ENCODE data around the gene TMEM131.

GRCh38 chr2:97738179-97739019 is 257.3 kb downstream of the TMEM131 start:
- TF ChIP-seq CTCF (tag by site-specific recombination; IDR thresholded peaks at IDR 0.05) (no peak), ZNF140 (tag by site-specific recombination; IDR thresholded peaks at IDR 0.05) (no peak), BCL6B (tag by site-specific recombination; IDR thresholded peaks at IDR 0.05) (no peak)

Data from HEK293 (cell line).